B cell (primary cell): ENCODE data around the gene TSBP1. TPM values are rescaled to one million over a fixed set of nuclear protein-coding genes. Genes with fewer than 3 reads are reported as not detected.

Experiments used
- ATAC-seq: fragments of 200-7000 bp; cut with Tn5 transposase; one replicate; pipeline ENCODE4 v1.10.0; 2021; ENCODE audit warnings: low read depth, mild to moderate bottlenecking, moderate number of reproducible peaks, moderate library complexity
- CTCF ChIA-PET: fragments of 350-600 bp; sonication (Branson Sonifier 250); formaldehyde crosslinking; loops from one replicate; lab custom pipeline; 2021; ENCODE audit warnings: antibody characterized with exemption, inconsistent platforms; lab: Charles Lee
- POLR2A ChIA-PET: fragments of 350-600 bp; sonication (Branson Sonifier 250); formaldehyde crosslinking; loops from one replicate; lab custom pipeline; 2021; ENCODE audit warnings: antibody characterized with exemption; lab: Charles Lee
- DNase-seq: peaks from one replicate; pipeline ENCODE4 v3.0.0; 2013
- H2AFZ ChIP-seq: 2 replicates; pipeline ENCODE4 v1.6.1; 2012; ENCODE audit warnings: mild to moderate bottlenecking, low read depth, low read length; ENCODE audit not compliant: insufficient read depth, poor library complexity, severe bottlenecking
- H3K27ac ChIP-seq, 2 donors: 1 replicate in 1 of 2; 2 replicates in 1 of 2; pipeline ENCODE4 v1.5.1; 2012 to 2013; ENCODE audit warnings: low read length in 2 of 2, mild to moderate bottlenecking in 2 of 2, moderate library complexity in 1 of 2
- H3K27me3 ChIP-seq, 4 experiments: fragments of 200-600 bp in 1 of 4; sonication (generic) in 1 of 4; replicated peaks in 1 of 4; 1 replicate in 2 of 4; 2 replicates in 2 of 4; pipeline versions ENCODE4 v1.6.1 to v1.7.0; 2013 to 2016; ENCODE audit warnings: low read length in 3 of 4, mild to moderate bottlenecking in 2 of 4, mixed read lengths in 1 of 4, moderate library complexity in 1 of 4; ENCODE audit not compliant: insufficient read depth in 4 of 4, control insufficient read depth in 3 of 4; ENCODE audit errors: control extremely low read depth in 1 of 4
- H3K36me3 ChIP-seq, 2 experiments: replicated peaks in 1 of 2; 1 replicate in 1 of 2; 2 replicates in 1 of 2; pipeline versions ENCODE4 v1.6.1 to v1.7.1; 2013; ENCODE audit warnings: low read length in 1 of 2; ENCODE audit not compliant: insufficient read depth in 2 of 2, control insufficient read depth in 1 of 2; ENCODE audit errors: control extremely low read depth in 1 of 2, extremely low read depth in 1 of 2
- H3K4me1 ChIP-seq, 2 donors: fragments of 200-600 bp in 1 of 2; sonication (generic) in 1 of 2; 1 replicate in 1 of 2; 2 replicates in 1 of 2; pipeline versions ENCODE4 v1.5.1 to v1.6.1; 2013 to 2017; ENCODE audit warnings: low read length in 2 of 2; ENCODE audit not compliant: control insufficient read depth in 2 of 2, insufficient read depth in 2 of 2
- H3K4me2 ChIP-seq: replicated peaks from 2 replicates; pipeline ENCODE3; 2012; ENCODE audit warnings: mild to moderate bottlenecking, low read depth, low read length; ENCODE audit not compliant: poor library complexity, severe bottlenecking
- H3K4me3 ChIP-seq, 5 experiments: fragments of 200-600 bp in 1 of 5; sonication (generic) in 1 of 5; 1 replicate in 3 of 5; 2 replicates in 2 of 5; pipeline versions ENCODE4 v1.5.1 to v1.7.0; 2011 to 2016; ENCODE audit warnings: low read length in 4 of 5, mild to moderate bottlenecking in 4 of 5, low read depth in 2 of 5, control low read depth in 1 of 5, moderate library complexity in 1 of 5; ENCODE audit not compliant: insufficient read depth in 1 of 5; ENCODE audit errors: control extremely low read depth in 1 of 5, extremely low read depth in 1 of 5
- H3K79me2 ChIP-seq: fragments of 200-600 bp; sonication (generic); one replicate; pipeline ENCODE4 v1.6.0; 2016; ENCODE audit warnings: low read length; ENCODE audit not compliant: control insufficient read depth, insufficient read depth
- H3K9ac ChIP-seq: fragments of 200-600 bp; sonication (generic); 2 replicates; pipeline ENCODE4 v1.6.1; 2017; ENCODE audit warnings: mild to moderate bottlenecking, low read length, moderate library complexity
- H3K9me3 ChIP-seq, 3 donors: one replicate each; pipeline versions ENCODE4 v1.6.1 to v1.7.1; 2013; ENCODE audit warnings: low read length in 2 of 3; ENCODE audit not compliant: control insufficient read depth in 2 of 3, insufficient read depth in 1 of 3; ENCODE audit errors: control extremely low read depth in 1 of 3
- H4K20me1 ChIP-seq: 2 replicates; pipeline ENCODE4 v1.6.0; 2012; ENCODE audit warnings: mild to moderate bottlenecking, low read length; ENCODE audit not compliant: insufficient read depth, control insufficient read depth, poor library complexity, severe bottlenecking
- H3K27ac Mint-ChIP-seq: one replicate; pipeline ENCODE4 v1.8.0; 2021; ENCODE audit warnings: mixed read lengths
- H3K27me3 Mint-ChIP-seq: one replicate; pipeline ENCODE4 v1.8.0; 2021; ENCODE audit warnings: mixed read lengths
- H3K4me1 Mint-ChIP-seq: one replicate; pipeline ENCODE4 v1.8.0; 2021; ENCODE audit warnings: mixed read lengths
- H3K4me3 Mint-ChIP-seq: one replicate; pipeline ENCODE4 v1.8.0; 2021; ENCODE audit warnings: mixed read lengths
- H3K9me3 Mint-ChIP-seq: one replicate; pipeline ENCODE4 v1.8.0; 2022; ENCODE audit warnings: mixed read lengths; ENCODE audit not compliant: insufficient read depth
- EZH2 ChIP-seq: IDR thresholded peaks from 2 replicates; pipeline ENCODE4 v1.6.1; 2012; ENCODE audit warnings: borderline replicate concordance, low read depth, mild to moderate bottlenecking, moderate library complexity, low read length; ENCODE audit not compliant: insufficient read depth, poor library complexity, severe bottlenecking
- WGBS: methylation state at CpG from one replicate; pipeline ENCODE4 v1.1.5; 2013; ENCODE audit warnings: missing lambda C conversion rate; ENCODE audit not compliant: insufficient coverage; 5-methylcytosine and 5-hydroxymethylcytosine counted together
- intact Hi-C: fragments of 100-400 bp; cut with micrococcal nuclease; formaldehyde crosslinking; loops from one replicate; pipeline ENCODE4 v1.10.0; 2022
- polyA plus RNA-seq: library from polyadenylated mRNA; depleted of rRNA; stranded (reverse); fragments of >200 nt; gene quantifications from 2 replicates; pipeline ENCODE4 v1.2.3, GENCODE V29; 2012
- total RNA-seq, 2 donors: library from RNA; stranded (reverse); fragments of 120-200 nt in 1 of 2; gene quantifications; 1 replicate in 1 of 2; 2 replicates in 1 of 2; pipeline versions ENCODE4 v1.2.3 to v1.2.4, GENCODE V29; 2013 to 2022
- TF ChIP-seq, protein P1 (sequence below): fragments of 200-600 bp; IDR thresholded peaks from one replicate; pipeline ENCODE4 v1.8.0; 2022; ENCODE audit warnings: antibody characterized with exemption, mild to moderate bottlenecking

The TSBP1 gene
- total and polyA plus RNA-seq, 2 donors (not counting 1 experiment from before 2014, with no cell fraction given), result not detected

DNA sequence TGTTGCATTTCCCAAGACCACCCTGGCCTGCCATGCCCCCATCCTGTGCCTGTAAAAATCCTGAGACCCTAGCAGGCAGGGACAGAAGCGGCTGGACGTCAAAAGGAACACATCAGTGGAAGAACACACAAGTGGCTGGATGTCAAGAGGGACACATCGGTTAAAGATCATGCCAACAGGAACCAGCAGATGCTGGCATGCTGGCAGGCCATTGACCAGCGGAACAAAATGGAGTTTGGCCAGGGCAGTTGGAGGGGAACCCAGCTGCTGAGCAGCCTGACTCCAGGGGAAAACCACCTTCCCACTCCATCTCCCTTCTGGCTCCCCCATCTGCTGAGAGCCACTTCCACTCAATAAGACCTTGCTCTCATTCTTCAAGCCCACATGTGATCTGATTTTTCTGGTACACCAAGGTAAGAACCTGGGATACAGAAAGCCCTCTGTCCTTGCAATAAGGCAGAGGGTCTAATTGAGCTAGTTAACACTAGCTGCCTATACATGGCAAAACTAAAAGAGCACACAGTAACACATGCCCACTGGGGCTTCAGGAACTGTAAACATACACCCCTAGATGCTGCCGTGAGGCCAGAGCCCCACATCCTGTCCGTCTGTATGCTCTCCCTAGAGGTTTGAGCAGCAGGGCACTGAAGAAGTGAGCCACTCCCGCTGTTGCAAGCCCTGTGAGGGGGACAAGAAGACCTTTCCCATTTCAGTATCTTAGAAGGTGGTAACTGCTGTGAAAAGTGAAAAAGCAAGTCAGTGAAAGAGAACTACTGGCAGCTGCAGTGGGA, 4.2 kb upstream of the TSBP1 start:
- H3K27ac Mint-ChIP-seq, result peak overlapping the region; percentile 0
- WGBS, result 99% methylated on average over 4 of the region's 7 CpGs
- H3K4me3 Mint-ChIP-seq, result no peak overlapping the region
- no peak overlapping the region for H3K4me3 ChIP-seq
- no peak for ATAC-seq
- POLR2A ChIA-PET, result no interaction called here
- peaks cover 22% of the 10 kb centered on the region for H3K4me1 Mint-ChIP-seq
- TF ChIP-seq EZH2, result no peak
- TF ChIP-seq, protein P1, sequence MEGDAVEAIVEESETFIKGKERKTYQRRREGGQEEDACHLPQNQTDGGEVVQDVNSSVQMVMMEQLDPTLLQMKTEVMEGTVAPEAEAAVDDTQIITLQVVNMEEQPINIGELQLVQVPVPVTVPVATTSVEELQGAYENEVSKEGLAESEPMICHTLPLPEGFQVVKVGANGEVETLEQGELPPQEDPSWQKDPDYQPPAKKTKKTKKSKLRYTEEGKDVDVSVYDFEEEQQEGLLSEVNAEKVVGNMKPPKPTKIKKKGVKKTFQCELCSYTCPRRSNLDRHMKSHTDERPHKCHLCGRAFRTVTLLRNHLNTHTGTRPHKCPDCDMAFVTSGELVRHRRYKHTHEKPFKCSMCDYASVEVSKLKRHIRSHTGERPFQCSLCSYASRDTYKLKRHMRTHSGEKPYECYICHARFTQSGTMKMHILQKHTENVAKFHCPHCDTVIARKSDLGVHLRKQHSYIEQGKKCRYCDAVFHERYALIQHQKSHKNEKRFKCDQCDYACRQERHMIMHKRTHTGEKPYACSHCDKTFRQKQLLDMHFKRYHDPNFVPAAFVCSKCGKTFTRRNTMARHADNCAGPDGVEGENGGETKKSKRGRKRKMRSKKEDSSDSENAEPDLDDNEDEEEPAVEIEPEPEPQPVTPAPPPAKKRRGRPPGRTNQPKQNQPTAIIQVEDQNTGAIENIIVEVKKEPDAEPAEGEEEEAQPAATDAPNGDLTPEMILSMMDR, result no peak
- no peaks in the 10 kb centered on the region for H3K27me3 ChIP-seq
- no peak overlapping the region for H3K9ac ChIP-seq
- no peaks in the 10 kb centered on the region for H3K9me3 ChIP-seq
- no peaks in the 10 kb centered on the region for H3K36me3 ChIP-seq
- no peaks in the 10 kb centered on the region for H3K9me3 Mint-ChIP-seq
- no peaks in the 10 kb centered on the region for H4K20me1 ChIP-seq
- H3K27me3 Mint-ChIP-seq, result no peaks in the 10 kb centered on the region
- DNase-seq, result no peak
- H3K79me2 ChIP-seq, result no peaks in the 10 kb centered on the region
- CTCF ChIA-PET, result interaction anchor here (3.0 kb wide), 1 partner anchor 131 kb away, joined by 9 read pairs; no protein-coding TSS in a partner anchor
- no peak overlapping the region for H3K4me2 ChIP-seq
- intact Hi-C loops, result no loop called here
- no peak overlapping the region for H3K27ac ChIP-seq
- peaks cover 0 to 8% of the 10 kb centered on the region in 2 donors for H3K4me1 ChIP-seq
- no peak overlapping the region for H2AFZ ChIP-seq

DNA sequence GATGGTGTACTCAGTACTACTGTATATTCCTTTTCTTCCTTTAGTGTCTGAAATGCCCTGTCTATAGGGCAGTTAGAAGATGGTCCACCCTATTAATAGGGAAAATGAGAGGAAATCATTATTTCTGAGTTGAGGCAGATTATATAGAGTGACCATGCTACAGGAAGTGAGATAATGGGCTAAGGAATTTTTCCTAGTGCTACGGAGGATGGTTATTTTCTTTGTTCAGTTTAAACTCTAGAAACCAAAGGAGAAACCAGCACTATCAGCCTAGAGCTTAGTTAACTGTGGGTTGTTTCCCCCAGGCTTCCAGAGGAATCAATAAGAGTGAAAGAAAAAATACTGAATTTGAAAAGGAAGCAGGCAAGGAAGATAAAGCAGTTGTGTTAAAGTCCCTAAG, 474 bp downstream of the TSBP1 start:
- H3K4me3 Mint-ChIP-seq, result no peak overlapping the region
- H3K4me1 Mint-ChIP-seq, result peaks cover 8% of the 10 kb centered on the region
- Histone ChIP-seq H3K27me3 (no peaks in the 10 kb centered on the region), H3K27ac (no peak overlapping the region), H3K4me3 (no peak overlapping the region), H3K4me2 (no peak overlapping the region), H3K4me1 (peaks cover 0 to 1% of the 10 kb centered on the region in 2 donors), H3K9ac (no peak overlapping the region), H2AFZ (no peak overlapping the region), H3K36me3 (no peaks in the 10 kb centered on the region), H4K20me1 (no peaks in the 10 kb centered on the region), H3K79me2 (no peaks in the 10 kb centered on the region), H3K9me3 (no peaks in the 10 kb centered on the region)
- DNase-seq, result no peak
- no peak for ATAC-seq
- no peaks in the 10 kb centered on the region for H3K27me3 Mint-ChIP-seq
- intact Hi-C loops, result no loop called here
- ChIA-PET CTCF (no interaction called here), POLR2A (no interaction called here)
- WGBS, result no CpG with 5 or more reads among the region's 1 CpG
- H3K9me3 Mint-ChIP-seq, result no peaks in the 10 kb centered on the region
- TF ChIP-seq, protein P1, result no peak
- TF ChIP-seq EZH2, result no peak
- no peak overlapping the region for H3K27ac Mint-ChIP-seq
